Measurements from ENCODE around the gene CLSTN3.
A peak's percentile ranks its signal among the peaks of the same experiment; 100 is the strongest.
"Not testable (repeated sequence)": the region's sequence is repeated elsewhere in the genome, so short reads cannot be mapped to it uniquely, and the experiment has no call there.

Gene CLSTN3

DNA sequence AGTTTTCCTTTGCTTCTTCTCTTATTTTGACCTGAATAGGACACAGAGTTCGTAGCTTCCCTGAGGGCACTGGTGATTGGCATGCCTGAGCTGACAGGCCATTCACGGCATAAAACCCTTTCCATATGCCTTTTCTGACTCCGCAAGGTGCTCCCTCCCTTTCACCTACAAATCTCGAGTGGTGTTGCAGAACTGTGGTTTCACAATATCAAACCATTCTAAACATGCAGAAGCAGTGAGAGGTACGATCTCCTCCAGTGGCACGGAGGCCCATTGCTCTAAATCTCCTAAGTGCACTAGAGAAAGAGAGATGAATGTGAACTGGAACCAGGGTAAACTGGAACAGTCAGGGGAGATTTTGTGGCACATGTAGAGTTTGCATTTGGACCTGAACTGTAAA, 23.9 kb downstream of the CLSTN3 start:
- no peak for DNase-seq

DNA sequence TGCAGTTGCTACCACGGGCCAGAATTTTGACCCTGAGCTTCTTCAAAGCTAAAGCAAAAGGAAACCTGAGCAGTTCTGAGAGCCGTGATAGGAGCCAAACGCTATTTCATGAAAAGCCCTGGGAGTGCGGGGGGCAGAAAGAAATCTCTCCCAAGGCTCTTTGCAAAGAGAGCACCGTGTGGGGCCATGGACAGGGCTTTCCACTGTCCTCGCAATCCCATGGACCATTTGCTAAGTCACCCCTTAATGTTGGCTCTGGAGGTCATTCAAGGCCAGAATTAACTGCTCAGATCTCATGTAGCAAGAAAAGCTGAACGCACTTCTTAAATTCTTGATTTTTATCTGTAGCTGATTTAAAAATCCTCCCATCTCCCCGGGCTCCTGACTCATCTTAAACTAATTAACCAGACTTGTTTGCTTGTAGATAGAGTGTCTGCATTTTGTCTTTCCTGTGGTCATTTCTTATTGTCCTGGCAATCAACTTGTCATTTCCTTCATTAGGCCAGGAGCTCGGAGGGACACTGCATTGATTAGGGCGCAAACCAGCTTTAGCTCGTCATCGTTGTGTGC, 24.8 kb downstream of the CLSTN3 start:
- no peak for DNase-seq

DNA sequence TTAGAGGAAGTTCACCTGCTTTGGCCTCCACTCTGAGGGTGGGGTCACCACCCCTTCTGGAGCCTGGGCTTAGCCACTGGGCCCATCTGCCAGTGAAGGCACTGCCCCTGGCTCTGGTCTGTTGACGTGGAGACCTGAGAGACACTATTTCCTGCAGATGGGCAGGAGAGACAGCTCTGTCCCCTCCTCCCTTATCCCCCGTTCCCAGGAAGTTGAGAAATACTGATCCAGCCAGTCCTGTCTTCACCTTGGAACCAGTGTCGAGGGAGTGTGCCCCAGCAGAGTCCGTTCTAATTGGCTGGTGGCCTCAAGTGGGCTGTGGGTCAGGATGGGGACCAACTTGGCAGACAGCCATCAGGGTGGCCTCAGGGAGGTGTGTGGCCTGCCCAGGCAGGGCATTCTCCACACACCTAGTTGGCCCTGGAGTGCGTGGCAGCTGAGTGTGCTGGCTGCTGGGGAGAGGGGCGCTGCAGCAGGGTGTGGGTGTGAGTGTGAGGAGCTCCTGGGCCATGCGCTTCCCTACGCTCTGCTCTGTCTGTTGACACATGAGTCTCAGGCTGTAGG, 25.4 kb downstream of the CLSTN3 start:
- no peak for DNase-seq

DNA sequence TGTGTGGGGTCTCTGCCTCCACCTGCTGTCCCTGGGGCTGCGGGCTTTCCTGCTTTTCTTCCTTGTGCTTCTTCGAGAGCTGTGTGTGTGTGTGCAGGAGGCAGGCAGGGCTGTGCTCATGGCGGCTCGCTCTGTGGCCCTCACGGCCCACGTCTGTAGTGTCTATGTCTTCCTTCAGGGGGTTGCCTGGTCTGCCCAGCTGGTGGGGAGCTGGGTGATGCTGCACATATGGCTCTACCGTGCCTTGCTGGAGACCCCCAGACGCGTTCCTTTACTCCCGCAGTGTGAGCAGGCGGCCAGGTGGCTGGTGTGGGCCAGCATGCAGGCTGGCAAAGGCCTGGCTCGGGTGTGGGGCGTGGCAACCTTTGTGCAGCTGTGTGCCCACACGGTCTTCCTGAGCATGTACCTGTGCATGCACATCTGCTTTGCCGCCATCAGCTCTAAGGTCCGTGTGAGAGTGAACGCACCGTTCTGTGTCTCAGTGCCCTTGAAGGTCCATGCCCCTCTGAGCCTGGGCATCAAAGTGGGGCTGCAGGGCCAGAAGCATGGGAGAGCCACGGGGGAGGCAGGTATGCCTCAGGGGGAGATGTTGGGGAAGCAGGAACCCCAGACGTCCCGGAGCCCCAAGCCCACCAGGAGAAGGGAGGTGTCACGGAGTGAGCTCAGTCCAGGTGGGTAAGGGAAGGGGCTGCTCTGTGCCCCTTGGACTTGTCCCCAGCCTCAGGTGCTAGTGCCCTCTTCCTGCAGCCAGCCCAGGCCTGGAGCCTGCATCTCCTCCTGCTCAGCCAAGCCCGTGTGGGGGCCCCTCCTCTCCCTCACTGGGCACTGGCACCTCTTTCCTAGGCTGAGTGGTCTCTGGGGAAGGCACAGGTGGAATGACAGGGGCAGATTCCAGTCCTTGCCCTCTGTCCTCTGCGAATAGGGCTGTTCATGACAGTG, 26.4 kb downstream of the CLSTN3 start:
- no peak for DNase-seq

DNA sequence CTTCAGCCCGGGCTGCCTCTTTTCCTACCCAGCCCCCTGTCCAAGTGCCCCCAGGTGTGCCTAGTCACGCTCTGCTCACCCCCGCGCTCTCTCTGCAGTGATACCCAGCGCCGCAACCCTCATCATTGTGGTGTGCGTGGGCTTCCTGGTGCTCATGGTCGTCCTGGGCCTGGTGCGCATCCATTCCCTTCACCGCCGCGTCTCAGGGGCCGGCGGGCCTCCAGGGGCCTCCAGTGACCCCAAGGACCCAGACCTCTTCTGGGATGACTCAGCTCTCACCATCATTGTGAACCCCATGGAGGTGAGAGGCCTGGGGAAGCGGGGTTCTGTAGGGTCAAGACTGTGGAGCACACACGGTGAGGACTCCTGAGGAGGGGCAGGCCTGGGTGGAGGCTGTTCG, 27.2 kb downstream of the CLSTN3 start:
- DNase-seq: no peak

DNA sequence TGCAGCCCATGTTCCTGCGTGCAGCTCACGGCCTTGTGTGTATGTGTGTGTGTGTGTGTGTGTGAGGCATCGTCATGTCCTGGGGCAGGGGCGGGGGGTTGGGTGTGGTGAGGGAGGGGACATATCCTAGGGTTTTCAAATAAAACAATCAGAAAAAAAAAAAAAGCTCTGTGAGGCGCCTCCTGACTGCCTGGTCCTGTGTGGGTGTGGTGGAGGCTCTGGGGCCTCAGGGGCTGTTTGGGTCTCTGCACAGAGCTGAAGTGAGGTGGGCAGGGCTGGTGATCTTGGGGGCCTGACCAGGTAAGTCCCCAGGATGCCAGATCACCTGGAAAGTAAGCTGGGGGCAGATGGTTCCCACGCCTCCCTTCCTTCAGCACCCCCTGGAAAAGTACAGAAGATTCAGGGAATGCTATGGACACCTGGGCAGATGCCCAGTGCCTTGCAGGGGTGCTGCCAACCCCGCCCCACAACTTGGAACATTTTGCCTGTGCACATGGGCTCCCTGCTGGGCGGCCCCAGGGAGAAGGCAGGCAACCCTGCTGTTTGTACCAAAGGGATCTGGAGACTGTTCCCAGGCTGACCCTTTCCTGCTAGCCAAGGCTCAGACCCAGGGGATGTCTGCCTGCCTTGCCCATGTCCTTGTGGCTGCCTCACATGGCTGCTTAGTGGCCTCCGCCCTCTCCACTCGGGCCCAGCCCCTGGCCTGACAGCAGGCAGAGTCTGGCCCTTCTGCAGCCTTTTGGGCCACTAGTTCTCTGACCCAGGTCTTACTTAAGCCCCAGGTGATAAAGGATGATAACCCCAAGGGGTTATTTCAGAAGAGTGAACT, 28.8 kb downstream of the CLSTN3 start:
- no peak for DNase-seq

DNA sequence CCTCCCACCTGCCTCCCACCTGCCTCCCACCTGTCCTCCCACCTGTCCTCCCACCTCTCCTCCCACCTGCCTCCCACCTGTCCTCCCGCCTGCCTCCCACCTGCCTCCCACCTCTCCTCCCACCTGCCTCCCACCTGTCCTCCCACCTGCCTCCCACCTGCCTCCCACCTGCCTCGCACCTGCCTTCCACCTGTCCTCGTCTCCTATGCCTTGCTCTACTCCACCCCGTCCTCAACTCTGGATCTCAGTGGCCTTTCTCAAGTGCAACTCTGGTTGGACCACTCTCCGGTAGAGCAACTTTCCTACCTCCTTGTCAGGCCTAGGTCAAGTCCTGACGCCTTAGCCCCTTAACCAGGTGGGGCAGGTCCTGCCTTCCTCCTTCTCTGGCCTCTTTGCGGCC, 30.0 kb downstream of the CLSTN3 start:
- DNase-seq: no peak

DNA sequence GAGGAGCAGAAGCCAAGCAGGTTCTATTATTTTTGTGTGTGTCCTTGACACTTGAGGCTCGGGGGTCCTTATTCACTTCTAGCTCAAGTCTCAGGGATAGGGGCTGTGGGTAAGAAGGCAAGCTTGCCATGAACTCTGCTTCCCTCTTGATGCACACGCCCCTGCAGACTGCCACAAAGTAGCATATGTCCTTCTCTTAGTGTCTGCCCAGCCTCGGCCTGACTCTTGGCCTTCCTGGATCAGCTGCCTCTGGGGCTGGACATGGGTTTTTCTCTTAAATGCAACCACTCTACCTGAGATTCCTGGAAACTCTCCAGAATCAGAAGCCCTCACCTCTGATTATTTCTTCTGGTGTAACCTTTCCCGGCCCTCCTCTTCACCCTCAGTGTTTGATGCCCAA, 31.2 kb downstream of the CLSTN3 start:
- DNase-seq: no peak

DNA sequence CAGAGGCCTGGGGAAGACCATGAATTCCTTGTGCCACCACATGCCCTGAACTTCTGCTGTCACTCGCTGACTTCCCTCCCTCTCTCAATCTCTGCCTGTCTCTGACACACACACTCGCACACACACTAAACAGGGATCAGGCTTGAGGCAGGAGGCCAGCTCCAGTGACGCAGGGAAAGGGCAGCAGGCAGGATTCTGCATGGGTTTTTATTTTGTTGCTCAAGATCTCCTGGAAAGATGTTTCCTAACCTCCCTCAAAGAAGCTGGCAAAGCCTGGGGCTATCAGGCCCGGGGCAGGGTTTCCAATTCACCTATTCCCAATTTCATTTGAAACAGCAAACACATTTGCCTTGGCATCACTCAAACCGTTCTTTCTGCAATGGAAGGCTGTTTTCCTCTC, 31.6 kb downstream of the CLSTN3 start:
- DNase-seq: no peak

DNA sequence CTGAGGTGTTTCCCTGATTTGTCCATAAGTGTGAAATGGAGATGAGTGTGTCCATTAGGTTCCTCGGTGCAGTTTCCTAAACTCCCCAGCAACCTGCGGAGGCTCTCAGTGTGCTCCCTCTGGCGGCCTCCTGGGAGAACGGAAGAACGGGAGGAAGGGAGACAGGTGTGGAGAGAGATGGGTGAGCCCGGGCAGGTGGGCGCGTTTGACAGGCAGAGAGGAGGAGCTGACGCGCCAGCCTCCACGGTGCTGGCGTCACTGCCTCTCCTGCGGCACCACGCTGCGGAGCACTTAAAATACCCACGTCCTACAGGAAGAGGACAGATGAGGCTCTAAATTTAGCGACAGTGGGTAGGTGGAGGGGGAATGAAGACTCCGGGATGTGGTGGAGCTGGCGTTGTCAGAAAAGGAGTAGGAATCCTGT, 32.5 kb downstream of the CLSTN3 start:
- DNase-seq: no peak

DNA sequence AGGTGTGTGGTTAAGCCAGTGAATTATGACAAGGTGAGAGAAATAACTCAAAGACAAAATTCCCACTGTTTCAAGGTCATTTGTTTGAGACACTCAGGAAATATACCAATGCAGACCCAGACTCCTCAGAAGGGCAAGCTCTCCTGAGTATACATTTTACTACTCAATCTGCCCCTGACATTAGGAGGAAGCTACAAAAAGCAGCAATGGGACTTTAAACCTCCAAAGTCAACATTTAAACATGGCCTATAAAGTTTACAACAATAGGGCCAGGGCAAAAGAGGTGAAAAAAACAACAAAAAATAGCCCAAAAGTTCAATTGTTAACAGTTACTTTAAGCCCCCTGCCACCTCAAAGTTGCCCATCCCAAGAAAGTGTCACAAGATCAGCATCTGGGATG, 39.8 kb downstream of the CLSTN3 start:
- no peak for DNase-seq

DNA sequence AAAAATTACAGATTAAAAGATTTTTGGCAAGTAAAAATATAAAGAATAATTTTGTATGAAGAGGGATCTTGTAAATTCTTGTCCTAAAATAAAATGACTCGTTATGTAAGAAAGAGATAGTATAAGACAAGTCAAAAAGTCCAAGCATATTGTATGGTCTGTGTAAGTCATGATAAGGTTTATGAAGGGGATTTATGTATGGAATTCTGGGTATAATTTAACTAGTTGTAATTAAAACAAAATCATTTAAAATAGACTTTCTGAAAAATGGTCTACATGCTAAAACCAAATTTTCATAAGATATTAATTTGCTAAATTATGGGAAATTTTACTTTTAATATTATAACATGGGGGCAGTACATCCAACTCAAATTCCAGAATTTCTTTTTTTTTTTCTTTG, 41.7 kb downstream of the CLSTN3 start:
- no peak for DNase-seq

DNA sequence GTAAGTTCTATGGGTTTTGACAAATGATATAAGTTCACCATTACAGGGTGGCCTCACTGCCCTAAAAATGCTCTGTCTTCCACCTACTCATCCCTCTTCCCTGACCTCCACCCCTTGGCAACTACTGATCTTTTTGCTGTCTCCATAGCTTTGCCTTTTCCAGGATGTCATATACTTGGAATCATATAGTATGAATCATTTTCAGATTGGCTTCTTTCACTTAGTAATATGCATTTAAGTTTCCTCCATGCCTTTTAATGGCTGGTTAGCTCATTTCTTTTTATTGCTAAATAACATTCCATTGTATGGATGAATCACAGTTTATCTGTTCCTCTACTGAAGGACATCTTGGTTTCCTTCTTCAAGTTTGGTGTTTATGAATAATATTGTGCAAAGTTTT, 45.3 kb downstream of the CLSTN3 start:
- no peak for DNase-seq

DNA sequence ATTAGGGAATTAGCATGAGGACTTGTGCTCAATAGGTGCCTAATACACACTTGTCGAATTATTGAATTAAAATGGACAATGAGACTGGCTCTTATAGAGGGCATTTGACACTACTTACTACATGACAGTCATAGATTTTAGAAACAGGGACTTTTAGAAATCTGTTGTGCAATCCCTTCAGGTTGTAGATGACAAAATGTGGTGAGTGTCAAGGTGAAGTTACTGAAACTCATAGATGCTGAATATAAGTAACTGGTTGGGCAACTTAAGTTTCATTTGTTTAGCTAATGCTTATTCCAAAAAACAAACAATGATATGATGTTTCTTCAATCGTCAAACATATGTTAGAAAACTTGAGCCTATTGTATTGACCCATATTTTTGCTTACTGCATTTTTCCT, 46.4 kb downstream of the CLSTN3 start:
- DNase-seq: no peak

DNA sequence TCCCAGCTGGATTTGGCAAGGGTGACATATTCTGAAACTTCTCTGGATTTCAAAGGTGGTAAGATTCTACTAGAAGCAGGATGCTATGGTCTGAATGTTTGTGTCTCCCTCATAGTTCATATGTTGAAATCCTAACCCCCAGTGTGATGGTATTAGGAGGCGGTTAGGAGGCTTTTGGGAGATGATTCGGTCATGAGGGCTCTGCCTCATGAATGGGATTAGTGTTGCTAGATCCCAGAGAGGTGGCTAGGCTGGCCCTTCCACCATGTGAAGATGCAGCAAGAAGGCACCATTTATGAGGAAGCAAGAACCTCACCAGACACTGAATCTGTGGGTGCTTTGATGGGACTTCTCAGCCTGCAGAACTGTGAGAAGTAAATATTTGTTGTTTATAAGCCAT, 48.3 kb downstream of the CLSTN3 start:
- no peak for DNase-seq

DNA sequence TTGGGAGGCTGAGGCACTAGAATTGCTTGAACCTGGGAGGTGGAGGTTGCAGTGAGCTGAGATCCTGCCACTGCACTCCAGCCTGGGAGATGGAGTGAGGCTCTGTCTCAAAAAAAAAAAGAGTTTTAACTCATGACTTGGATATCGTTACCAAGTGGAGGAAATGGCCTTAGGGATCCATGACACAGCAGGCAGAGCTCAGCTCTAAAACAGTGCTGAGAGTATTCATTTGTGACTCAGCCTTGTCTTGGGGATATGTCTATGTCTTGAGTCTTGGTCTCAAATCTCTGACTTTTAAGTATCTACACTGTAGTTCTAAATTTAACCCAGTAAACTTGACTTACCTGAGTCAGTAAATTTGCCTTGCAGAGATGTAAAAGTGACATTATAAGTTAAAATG, 50.5 kb downstream of the CLSTN3 start:
- no peak for DNase-seq

DNA sequence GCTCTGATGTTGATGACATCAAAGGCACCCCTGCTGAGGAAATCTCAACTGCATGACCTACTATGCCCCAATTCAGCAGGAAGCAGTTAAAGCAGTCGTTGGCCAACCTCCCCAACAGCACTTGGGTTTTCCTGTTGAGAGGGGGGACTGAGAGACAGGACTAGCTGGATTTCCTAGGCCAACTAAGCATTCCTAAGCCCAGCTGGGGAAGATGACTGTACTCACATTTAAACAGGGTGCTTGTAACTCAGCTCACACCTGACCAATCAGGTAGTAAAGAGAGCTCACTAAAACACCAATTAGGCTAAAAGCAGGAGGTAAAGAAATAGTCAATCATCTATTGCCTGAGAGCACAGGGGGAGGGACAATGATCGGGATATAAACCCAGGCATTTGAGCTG, 55.9 kb downstream of the CLSTN3 start:
- not testable (repeated sequence) for DNase-seq

DNA sequence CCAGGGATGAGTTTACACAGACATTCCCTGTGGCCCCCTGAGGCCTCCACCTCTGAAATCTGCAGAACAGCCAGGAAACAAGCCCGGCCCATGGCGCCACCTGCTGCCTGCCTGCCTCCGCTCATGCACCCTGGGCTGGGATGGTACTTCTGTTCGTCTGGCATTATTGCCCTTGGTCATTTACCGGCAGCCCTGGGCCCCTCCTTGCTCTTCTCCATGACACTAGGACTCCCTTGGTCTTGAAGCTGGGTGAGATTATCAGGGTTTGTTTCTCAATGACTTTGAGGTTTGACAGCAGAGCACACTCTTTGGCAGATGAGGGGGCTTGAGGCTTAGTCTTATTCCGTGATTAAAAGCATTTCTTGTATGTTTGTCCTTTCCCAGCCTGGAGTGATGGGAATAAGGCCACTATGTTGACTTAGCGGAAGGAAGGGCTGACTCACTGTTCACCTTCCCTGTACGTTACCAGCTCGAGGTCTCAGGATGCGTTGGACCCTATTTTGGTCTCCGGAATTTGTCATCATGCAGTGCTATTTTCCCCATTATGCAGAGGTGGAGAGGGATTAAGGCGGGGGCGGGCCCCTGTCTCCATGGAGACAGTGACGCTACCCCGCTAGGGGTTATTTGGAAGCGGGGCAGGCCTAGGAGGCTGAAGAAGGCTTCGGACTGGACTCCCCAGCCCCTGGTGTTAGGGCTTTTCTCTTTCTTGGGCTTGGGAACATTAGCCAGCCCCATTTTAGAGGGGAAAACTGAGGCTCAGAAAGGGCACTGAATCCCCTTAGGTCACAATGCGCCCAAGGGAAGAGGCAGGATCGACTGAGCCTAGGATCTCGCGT, 58.6 kb downstream of the CLSTN3 start:
- DNase-seq: peak; percentile 55

DNA sequence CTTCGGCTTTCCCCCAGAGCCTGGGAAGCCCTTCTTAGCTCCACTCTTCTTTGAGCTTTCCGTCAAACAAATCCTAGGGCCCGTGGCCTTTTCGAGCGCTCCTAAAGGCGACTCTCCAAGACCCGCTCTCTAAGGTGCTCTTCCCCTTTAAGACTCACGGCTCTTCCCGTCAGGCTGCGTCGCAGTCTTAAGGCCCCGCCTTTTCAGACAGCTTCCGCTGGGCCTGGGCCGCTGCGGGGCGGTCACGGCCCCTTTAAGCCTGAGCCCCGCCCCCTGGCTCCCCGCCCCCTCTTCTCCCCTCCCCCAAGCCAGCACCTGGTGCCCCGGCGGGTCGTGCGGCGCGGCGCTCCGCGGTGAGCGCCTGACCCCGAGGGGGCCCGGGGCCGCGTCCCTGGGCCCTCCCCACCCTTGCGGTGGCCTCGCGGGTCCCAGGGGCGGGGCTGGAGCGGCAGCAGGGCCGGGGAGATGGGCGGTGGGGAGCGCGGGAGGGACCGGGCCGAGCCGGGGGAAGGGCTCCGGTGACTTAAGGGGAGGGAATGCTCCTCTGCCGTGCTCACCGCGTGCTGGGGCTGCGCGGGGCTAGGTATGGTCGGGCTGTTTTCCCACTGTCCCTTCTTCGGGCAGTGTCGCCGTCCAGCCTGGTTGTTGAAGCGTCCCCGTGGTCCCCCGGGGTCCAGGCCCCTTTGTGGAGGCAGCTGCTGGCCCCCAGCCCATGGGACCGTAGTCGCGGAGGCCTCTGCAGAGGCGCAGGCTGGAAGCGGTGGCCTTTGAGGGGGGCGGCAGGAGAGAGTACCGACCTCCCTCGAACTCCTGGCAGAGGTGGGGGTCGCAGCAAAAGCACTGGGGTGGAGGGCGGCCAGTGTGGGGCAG, 59.5 kb downstream of the CLSTN3 start, which contains the start of gene PEX5:
Gene PEX5, plus strand, starts transcription at position 289 of the 870 bp plus-strand sequence. CDS start 692 bp downstream, outside the sequence.
- peak; percentile 78 for DNase-seq

DNA sequence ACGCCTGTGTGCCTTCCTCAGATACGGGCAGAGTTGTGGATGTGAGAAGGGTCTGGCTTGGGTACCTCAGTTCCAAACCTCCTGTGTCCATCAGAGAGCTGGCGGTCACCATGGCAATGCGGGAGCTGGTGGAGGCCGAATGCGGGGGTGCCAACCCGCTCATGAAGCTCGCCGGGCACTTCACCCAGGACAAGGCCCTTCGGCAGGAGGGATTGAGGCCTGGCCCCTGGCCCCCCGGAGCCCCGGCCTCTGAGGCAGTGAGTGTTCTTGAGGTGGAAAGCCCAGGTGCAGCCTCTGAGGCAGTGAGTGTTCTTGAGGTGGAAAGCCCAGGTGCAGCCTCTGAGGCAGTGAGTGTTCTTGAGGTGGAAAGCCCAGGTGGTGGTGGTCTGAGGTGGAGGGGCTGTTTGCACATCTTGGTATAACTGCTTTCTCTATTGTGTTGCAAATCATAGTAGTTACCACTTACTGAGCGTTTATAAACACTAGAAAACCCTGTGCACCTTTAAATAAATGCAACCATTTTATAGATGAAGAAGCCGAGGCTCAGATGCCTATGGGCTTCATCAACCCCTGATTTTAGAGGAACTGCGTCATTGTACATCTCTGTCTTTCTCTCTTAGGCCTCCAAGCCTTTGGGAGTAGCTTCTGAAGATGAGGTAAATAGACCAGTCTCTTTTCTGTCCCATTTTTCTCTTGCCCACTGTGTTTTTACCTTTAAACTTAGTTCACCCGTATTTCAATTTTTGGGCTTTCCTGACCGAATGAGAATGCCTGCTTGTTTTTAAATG, 60.3 kb downstream of the CLSTN3 start:
- no peak for DNase-seq

Measured in NCI-H1694 treated with DMSO at 0.1 percent for 48 hours (cell line).